Trophoblast cell (in vitro differentiated cells and primary cell): ENCODE data around the gene ZNF212.
A peak's percentile ranks its signal among the peaks of the same experiment; 100 is the strongest.

Experiments
- DNase-seq, 2 donors: peaks; one replicate each; pipeline ENCODE4 v3.0.0-alpha.2; 2016
- H2AFZ ChIP-seq: 2 replicates; pipeline ENCODE4 v1.6.1; 2013; ENCODE audit warnings: low read length, moderate library complexity, mild to moderate bottlenecking; ENCODE audit not compliant: insufficient read depth, poor library complexity
- H2AK5ac ChIP-seq: 2 replicates; pipeline ENCODE4 v1.6.1; 2013; ENCODE audit warnings: mild to moderate bottlenecking, low read length
- H2BK120ac ChIP-seq: 2 replicates; pipeline ENCODE4 v1.6.1; 2013; ENCODE audit warnings: low read length, mild to moderate bottlenecking, moderate library complexity; ENCODE audit not compliant: insufficient read depth, poor library complexity
- H2BK12ac ChIP-seq: 2 replicates; pipeline ENCODE4 v1.6.1; 2013; ENCODE audit warnings: mild to moderate bottlenecking, low read length, moderate library complexity
- H2BK5ac ChIP-seq: 2 replicates; pipeline ENCODE4 v1.6.1; 2013; ENCODE audit warnings: low read length, low read depth, moderate library complexity, mild to moderate bottlenecking; ENCODE audit not compliant: poor library complexity
- H3K14ac ChIP-seq: 2 replicates; pipeline ENCODE4 v1.6.1; 2013; ENCODE audit warnings: mild to moderate bottlenecking, low read length
- H3K18ac ChIP-seq: 2 replicates; pipeline ENCODE4 v1.6.1; 2013; ENCODE audit warnings: mild to moderate bottlenecking, low read length
- H3K23ac ChIP-seq: 2 replicates; pipeline ENCODE4 v1.6.1; 2013; ENCODE audit warnings: low read length
- H3K27ac ChIP-seq: 2 replicates; pipeline ENCODE4 v1.5.1; 2013; ENCODE audit warnings: low read depth, mild to moderate bottlenecking, inconsistent platforms, low read length, moderate library complexity
- H3K27me3 ChIP-seq: 2 replicates; pipeline ENCODE4 v1.6.1; 2013; ENCODE audit warnings: inconsistent platforms, mild to moderate bottlenecking, low read length, moderate library complexity; ENCODE audit not compliant: insufficient read depth
- H3K36me3 ChIP-seq, 2 experiments: 1 replicate in 1 of 2; 2 replicates in 1 of 2; pipeline ENCODE4 v1.6.1; 2013; ENCODE audit warnings: low read length in 2 of 2, mild to moderate bottlenecking in 2 of 2, moderate library complexity in 1 of 2; ENCODE audit not compliant: insufficient read depth in 2 of 2, control insufficient read depth in 1 of 2
- H3K4ac ChIP-seq: 2 replicates; pipeline ENCODE4 v1.6.1; 2013; ENCODE audit warnings: low read depth, mild to moderate bottlenecking, low read length, moderate library complexity
- H3K4me1 ChIP-seq, 2 experiments: 1 replicate in 1 of 2; 2 replicates in 1 of 2; pipeline ENCODE4 v1.6.1; 2013; ENCODE audit warnings: low read length in 2 of 2, mild to moderate bottlenecking in 2 of 2, moderate library complexity in 1 of 2; ENCODE audit not compliant: insufficient read depth in 2 of 2, control insufficient read depth in 1 of 2
- H3K4me2 ChIP-seq: 2 replicates; pipeline ENCODE4 v1.6.1; 2013; ENCODE audit warnings: inconsistent platforms, mild to moderate bottlenecking, low read length, moderate library complexity
- H3K4me3 ChIP-seq: 2 replicates; pipeline ENCODE4 v1.5.1; 2013; ENCODE audit warnings: mild to moderate bottlenecking, low read depth, low read length, inconsistent platforms
- H3K79me1 ChIP-seq: one replicate; pipeline ENCODE4 v1.6.1; 2013; ENCODE audit warnings: low read length
- H3K79me2 ChIP-seq: 2 replicates; pipeline ENCODE4 v1.6.1; 2013; ENCODE audit warnings: low read length, mild to moderate bottlenecking; ENCODE audit not compliant: control insufficient read depth, insufficient read depth, poor library complexity
- H3K9ac ChIP-seq: 2 replicates; pipeline ENCODE4 v1.6.1; 2013; ENCODE audit warnings: mild to moderate bottlenecking, low read length
- H3K9me3 ChIP-seq: 2 replicates; pipeline ENCODE4 v1.6.1; 2013; ENCODE audit warnings: low read depth, mild to moderate bottlenecking, control low read depth, inconsistent platforms, low read length; ENCODE audit not compliant: insufficient read depth
- H4K12ac ChIP-seq: 2 replicates; pipeline ENCODE4 v1.6.1; 2013; ENCODE audit warnings: low read depth, mild to moderate bottlenecking, low read length, moderate library complexity
- H4K8ac ChIP-seq: 2 replicates; pipeline ENCODE4 v1.6.1; 2013; ENCODE audit warnings: low read depth, mild to moderate bottlenecking, low read length, moderate library complexity
- H4K91ac ChIP-seq: one replicate; pipeline ENCODE4 v1.6.1; 2013; ENCODE audit warnings: low read depth, mild to moderate bottlenecking, low read length, moderate library complexity
- WGBS: extraction: QIAGEN DNeasy Blood & Tissue Kit; methylation state at CpG from one replicate; pipeline ENCODE4 v1.1.7; 2013; ENCODE audit warnings: missing lambda C conversion rate; ENCODE audit not compliant: insufficient read length, insufficient coverage; ENCODE audit errors: extremely low coverage; 5-methylcytosine and 5-hydroxymethylcytosine counted together

ZNF212 gene

GRCh38 chr7:149209518-149210269 is 29.8 kb upstream of the ZNF212 start:
- H3K27ac ChIP-seq = no peak overlapping the region
- peaks cover 43 to 57% of the 10 kb centered on the region in 2 experiments for H3K36me3 ChIP-seq
- H3K4me3 ChIP-seq = no peak overlapping the region
- no peak overlapping the region for H3K18ac ChIP-seq
- H3K9me3 ChIP-seq = no peaks in the 10 kb centered on the region
- peak; percentile 59 to 74 for DNase-seq
- no peak overlapping the region for H3K9ac ChIP-seq
- H2AFZ ChIP-seq = no peak overlapping the region
- H3K4me1 ChIP-seq = peaks cover 10 to 16% of the 10 kb centered on the region in 2 experiments
- no peak overlapping the region for H2BK12ac ChIP-seq
- no peak overlapping the region for H3K4me2 ChIP-seq
- H3K79me2 ChIP-seq = no peaks in the 10 kb centered on the region
- no peak overlapping the region for H3K14ac ChIP-seq
- H4K91ac ChIP-seq = no peak overlapping the region
- H4K8ac ChIP-seq = no peak overlapping the region
- H4K12ac ChIP-seq = no peak overlapping the region
- H2BK120ac ChIP-seq = no peak overlapping the region
- H2AK5ac ChIP-seq = no peak overlapping the region
- no peak overlapping the region for H2BK5ac ChIP-seq
- H3K27me3 ChIP-seq = no peaks in the 10 kb centered on the region
- H3K23ac ChIP-seq = no peak overlapping the region
- no CpG with 5 or more reads among the region's 7 CpGs for WGBS
- peaks cover 7% of the 10 kb centered on the region for H3K79me1 ChIP-seq
- H3K4ac ChIP-seq = no peak overlapping the region

GRCh38 chr7:149210551-149210950 is 28.9 kb upstream of the ZNF212 start:
- no CpG with 5 or more reads among the region's 11 CpGs for WGBS
- Histone ChIP-seq H3K4me3 (no peak overlapping the region), H2AK5ac (no peak overlapping the region), H3K9me3 (no peaks in the 10 kb centered on the region), H4K8ac (no peak overlapping the region), H3K23ac (no peak overlapping the region), H2AFZ (no peak overlapping the region), H3K27me3 (no peaks in the 10 kb centered on the region), H2BK120ac (no peak overlapping the region), H3K27ac (no peak overlapping the region), H3K9ac (no peak overlapping the region), H2BK5ac (no peak overlapping the region), H3K36me3 (peaks cover 42 to 63% of the 10 kb centered on the region in 2 experiments), H2BK12ac (no peak overlapping the region), H3K14ac (no peak overlapping the region), H4K91ac (no peak overlapping the region), H3K4ac (no peak overlapping the region), H3K4me1 (peaks cover 8 to 14% of the 10 kb centered on the region in 2 experiments), H3K18ac (no peak overlapping the region), H3K79me1 (peaks cover 7% of the 10 kb centered on the region), H3K4me2 (no peak overlapping the region), H4K12ac (no peak overlapping the region), H3K79me2 (no peaks in the 10 kb centered on the region)
- DNase-seq = no peak

- no CpG with 5 or more reads among the region's 7 CpGs for WGBS
- H3K4me2 ChIP-seq = no peak overlapping the region
- H3K4me1 ChIP-seq = peaks cover 1 to 2% of the 10 kb centered on the region in 2 experiments
Observed at GRCh38 chr7:149214020-149214720, 25.3 kb upstream of the ZNF212 start.

GRCh38 chr7:149216402-149216801 is 23.0 kb upstream of the ZNF212 start:
- no peaks in the 10 kb centered on the region for H3K9me3 ChIP-seq
- no peak overlapping the region for H4K91ac ChIP-seq
- H4K8ac ChIP-seq = no peak overlapping the region
- H2BK5ac ChIP-seq = no peak overlapping the region
- H3K4ac ChIP-seq = no peak overlapping the region
- no peak overlapping the region for H3K23ac ChIP-seq
- H3K27me3 ChIP-seq = no peaks in the 10 kb centered on the region
- H3K79me2 ChIP-seq = no peaks in the 10 kb centered on the region
- H4K12ac ChIP-seq = no peak overlapping the region
- no peak overlapping the region for H3K4me3 ChIP-seq
- WGBS = no CpG with 5 or more reads among the region's 2 CpGs
- H2BK12ac ChIP-seq = no peak overlapping the region
- no peak overlapping the region for H2BK120ac ChIP-seq
- H3K4me1 ChIP-seq = peaks cover 5 to 9% of the 10 kb centered on the region in 2 experiments
- H2AK5ac ChIP-seq = no peak overlapping the region
- peaks cover 3% of the 10 kb centered on the region for H3K79me1 ChIP-seq
- no peak overlapping the region for H3K14ac ChIP-seq
- H3K27ac ChIP-seq = no peak overlapping the region
- no peak overlapping the region for H3K9ac ChIP-seq
- H2AFZ ChIP-seq = no peak overlapping the region
- H3K36me3 ChIP-seq = peaks cover 34 to 56% of the 10 kb centered on the region in 2 experiments
- DNase-seq = no peak
- H3K18ac ChIP-seq = no peak overlapping the region
- no peak overlapping the region for H3K4me2 ChIP-seq

More at GRCh38 chr7:149214020-149214720, 25.3 kb upstream of the ZNF212 start:
- Histone ChIP-seq H2BK12ac (no peak overlapping the region), H2AFZ (no peak overlapping the region), H4K12ac (no peak overlapping the region), H3K23ac (no peak overlapping the region), H3K79me2 (no peaks in the 10 kb centered on the region), H3K27ac (no peak overlapping the region), H3K18ac (no peak overlapping the region), H3K36me3 (peaks cover 43 to 67% of the 10 kb centered on the region in 2 experiments), H3K9ac (no peak overlapping the region), H3K4me3 (no peak overlapping the region), H3K4ac (no peak overlapping the region), H3K14ac (no peak overlapping the region), H2BK5ac (no peak overlapping the region), H3K27me3 (no peaks in the 10 kb centered on the region), H3K9me3 (no peaks in the 10 kb centered on the region), H4K91ac (no peak overlapping the region), H2BK120ac (no peak overlapping the region), H4K8ac (no peak overlapping the region), H2AK5ac (no peak overlapping the region), H3K79me1 (no peaks in the 10 kb centered on the region)
- no peak for DNase-seq
